GM18507 (cell line): ENCODE data around the gene HEXD.
"Not testable (repeated sequence)": the region's sequence is repeated elsewhere in the genome, so short reads cannot be mapped to it uniquely, and the experiment has no call there.

Experiments used
- DNase-seq: peaks from one replicate; pipeline ENCODE4 v3.0.0; 2011; ENCODE audit warnings: low read depth; ENCODE audit not compliant: insufficient read length; ENCODE audit errors: extremely low spot score
- FAIRE-seq: peaks from 2 replicates; lab custom pipeline; 2011; peaks lifted over from hg19 to GRCh38; lab: Jason Lieb, UNC

Gene HEXD

GRCh38 chr17:82381703-82382009 is 36.5 kb upstream of the HEXD start:
- not testable (repeated sequence) for DNase-seq, FAIRE-seq

- DNase-seq, FAIRE-seq: not testable (repeated sequence)
Observed at GRCh38 chr17:82382220-82382932, 35.8 kb upstream of the HEXD start.

- no peak for DNase-seq
- FAIRE-seq = no peak
Observed at GRCh38 chr17:82382933-82383255, 35.3 kb upstream of the HEXD start.

- DNase-seq (no peak), FAIRE-seq (no peak)
Observed at GRCh38 chr17:82383411-82383810, 34.7 kb upstream of the HEXD start.

- DNase-seq = no peak
- FAIRE-seq = no peak
Observed at GRCh38 chr17:82384051-82384729, 34.0 kb upstream of the HEXD start.

- FAIRE-seq (no peak), DNase-seq (no peak)
Observed at GRCh38 chr17:82384730-82385481, 33.2 kb upstream of the HEXD start.

- no peak for DNase-seq
- FAIRE-seq = no peak
Observed at GRCh38 chr17:82385559-82386254, 32.4 kb upstream of the HEXD start.

- DNase-seq (no peak), FAIRE-seq (no peak)
Observed at GRCh38 chr17:82386255-82386831, 31.8 kb upstream of the HEXD start.

GRCh38 chr17:82386881-82387704 is 31.1 kb upstream of the HEXD start:
- no peak for DNase-seq
- FAIRE-seq = no peak

- no peak for DNase-seq
- FAIRE-seq = no peak
Observed at GRCh38 chr17:82387705-82388106, 30.4 kb upstream of the HEXD start.

GRCh38 chr17:82388223-82388921 is 29.8 kb upstream of the HEXD start:
- FAIRE-seq (no peak), DNase-seq (no peak)

- no peak for FAIRE-seq
- DNase-seq = no peak
Observed at GRCh38 chr17:82388922-82389283, 29.2 kb upstream of the HEXD start.

GRCh38 chr17:82389379-82389778 is 28.8 kb upstream of the HEXD start:
- DNase-seq (no peak), FAIRE-seq (no peak)

- FAIRE-seq = no peak
Observed at GRCh38 chr17:82390015-82390859, 27.9 kb upstream of the HEXD start.

GRCh38 chr17:82390860-82391435 is 27.2 kb upstream of the HEXD start:
- no peak for FAIRE-seq
- no peak for DNase-seq

More at GRCh38 chr17:82390015-82390859, 27.9 kb upstream of the HEXD start:
- DNase-seq = no peak

GRCh38 chr17:82391496-82392066 is 26.6 kb upstream of the HEXD start:
- DNase-seq = no peak
- FAIRE-seq = no peak
